HG03280 (cell line): Measurements from ENCODE around the gene ZC3H7A.

Source experiments
- ATAC-seq: cut with Tn5 transposase; IDR thresholded peaks from one replicate; pipeline ENCODE4 v1.9.1; 2021; ENCODE audit warnings: mild to moderate bottlenecking, moderate library complexity; ENCODE audit not compliant: unreplicated experiment

The ZC3H7A gene

GRCh38 chr16:11707679-11708197 lies 89.3 kb downstream of the ZC3H7A start:
- no peak for ATAC-seq

GRCh38 chr16:11706180-11706742 lies 90.8 kb downstream of the ZC3H7A start:
- no peak for ATAC-seq

- no peak for ATAC-seq
These were observed 91.6 kb downstream of the ZC3H7A start for GRCh38 chr16:11705311-11706025.
